ENCODE results near the gene GABRB1.

GABRB1 gene

GRCh38 chr4:47045261-47045660 lies 13.9 kb downstream of the GABRB1 start:
- no peak for TF ChIP-seq CTCF (IDR thresholded peaks at IDR 0.05)
- H3K27me3 ChIP-seq: no peaks in the 10 kb centered on the region
- H3K9me3 ChIP-seq: no peaks in the 10 kb centered on the region
- no peak overlapping the region for H3K27ac ChIP-seq
- H3K4me1 ChIP-seq (ENCODE audit: control insufficient read depth in 1 of 2, insufficient read depth in 1 of 2, low read depth in 1 of 2, low read length in 1 of 2): no peaks in the 10 kb centered on the region
- H3K4me3 ChIP-seq (ENCODE audit: low read depth in 1 of 2, low read length in 1 of 2): no peak overlapping the region
- H3K36me3 ChIP-seq: no peaks in the 10 kb centered on the region

- H3K4me3 ChIP-seq (ENCODE audit: low read depth in 1 of 2, low read length in 1 of 2): no peak overlapping the region
- TF ChIP-seq CTCF (IDR thresholded peaks at IDR 0.05): no peak
- H3K27me3 ChIP-seq: no peaks in the 10 kb centered on the region
- H3K9me3 ChIP-seq: no peaks in the 10 kb centered on the region
- no peaks in the 10 kb centered on the region for H3K4me1 ChIP-seq (ENCODE audit: control insufficient read depth in 1 of 2, insufficient read depth in 1 of 2, low read depth in 1 of 2, low read length in 1 of 2)
- H3K36me3 ChIP-seq: no peaks in the 10 kb centered on the region
- no peak overlapping the region for H3K27ac ChIP-seq
Measured at GRCh38 chr4:47049347-47049746, 18.0 kb downstream of the GABRB1 start.

DNA sequence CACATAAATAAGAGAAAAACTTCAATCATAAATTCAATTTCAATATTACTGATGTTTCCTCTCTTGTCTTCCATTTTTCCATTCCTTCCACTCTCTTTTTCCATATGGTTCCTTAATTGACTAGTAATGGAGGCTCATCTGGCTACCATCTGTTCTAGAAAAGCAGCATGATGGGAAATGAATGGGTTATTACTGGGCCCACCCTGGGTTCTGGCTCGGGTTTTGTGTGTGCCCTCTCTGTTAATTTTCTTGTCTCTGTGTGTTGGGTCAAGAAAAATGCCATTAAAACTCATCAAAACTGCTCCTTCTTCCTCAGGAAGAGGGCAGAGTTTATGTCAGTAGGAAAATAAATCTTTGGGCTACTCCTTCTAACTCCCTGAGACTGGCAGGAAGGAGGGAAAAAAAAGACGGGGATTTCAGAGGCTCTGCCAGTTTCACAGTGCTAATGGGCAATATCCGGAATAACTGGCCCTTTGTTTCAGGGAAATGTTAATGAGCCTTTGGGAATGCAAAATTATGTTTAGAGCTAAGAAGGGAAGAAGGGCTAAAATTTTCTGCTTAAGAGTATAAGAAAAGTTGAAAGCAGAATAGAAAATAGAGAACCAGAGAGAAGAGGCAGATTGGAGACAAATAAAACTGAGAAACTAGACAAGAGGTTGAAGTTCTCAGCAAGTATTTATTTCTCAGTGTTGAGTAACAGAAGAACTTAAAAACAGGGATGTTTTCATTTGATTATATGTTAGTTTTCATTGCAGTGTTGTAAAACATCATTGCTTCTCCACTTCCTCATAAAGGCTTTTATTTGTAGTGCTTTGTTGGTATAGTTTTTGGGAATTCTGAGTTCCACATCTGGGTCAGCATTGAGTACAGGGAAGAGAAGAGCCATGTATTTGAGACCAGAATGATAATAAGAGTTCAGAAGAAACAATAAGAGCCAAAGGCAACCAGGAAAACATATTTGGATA lies 19.7 kb downstream of the GABRB1 start:
- no peaks in the 10 kb centered on the region for H3K27me3 ChIP-seq
- no peak for TF ChIP-seq CTCF (IDR thresholded peaks at IDR 0.05)
- no peaks in the 10 kb centered on the region for H3K36me3 ChIP-seq
- no peaks in the 10 kb centered on the region for H3K4me1 ChIP-seq (ENCODE audit: control insufficient read depth in 1 of 2, insufficient read depth in 1 of 2, low read depth in 1 of 2, low read length in 1 of 2)
- H3K27ac ChIP-seq: no peak overlapping the region
- H3K4me3 ChIP-seq (ENCODE audit: low read depth in 1 of 2, low read length in 1 of 2): no peak overlapping the region
- no peaks in the 10 kb centered on the region for H3K9me3 ChIP-seq

GRCh38 chr4:47053485-47053884 lies 22.1 kb downstream of the GABRB1 start:
- H3K27me3 ChIP-seq: no peaks in the 10 kb centered on the region
- no peaks in the 10 kb centered on the region for H3K36me3 ChIP-seq
- H3K4me3 ChIP-seq (ENCODE audit: low read depth in 1 of 2, low read length in 1 of 2): no peak overlapping the region
- no peak for TF ChIP-seq CTCF (IDR thresholded peaks at IDR 0.05)
- H3K9me3 ChIP-seq: no peaks in the 10 kb centered on the region
- no peaks in the 10 kb centered on the region for H3K4me1 ChIP-seq (ENCODE audit: control insufficient read depth in 1 of 2, insufficient read depth in 1 of 2, low read depth in 1 of 2, low read length in 1 of 2)
- no peak overlapping the region for H3K27ac ChIP-seq

- Histone ChIP-seq H3K9me3 (no peaks in the 10 kb centered on the region), H3K27ac (no peak overlapping the region), H3K4me3 (ENCODE audit: low read depth in 1 of 2, low read length in 1 of 2) (no peak overlapping the region), H3K27me3 (no peaks in the 10 kb centered on the region), H3K4me1 (ENCODE audit: control insufficient read depth in 1 of 2, insufficient read depth in 1 of 2, low read depth in 1 of 2, low read length in 1 of 2) (no peaks in the 10 kb centered on the region), H3K36me3 (no peaks in the 10 kb centered on the region)
- no peak for TF ChIP-seq CTCF (IDR thresholded peaks at IDR 0.05)
Measured at GRCh38 chr4:47054130-47054529, 22.8 kb downstream of the GABRB1 start.

Measured in neutrophil (primary cell).